ENCODE measurements around the gene C11orf24. TPM values are rescaled to one million over a fixed set of nuclear protein-coding genes. Genes with fewer than 3 reads are reported as not detected.

Gene C11orf24
- total and polyA plus RNA-seq, 10 of the 15 experiments (the other 5 are each of a cell fraction or from before 2014, with no cell fraction given), result 4.3 to 104 (median 41.4) TPM

- no peak for TF ChIP-seq E4F1 (IDR thresholded peaks at IDR 0.05; ENCODE audit: borderline replicate concordance, partially characterized antibody)
- no peak for TF ChIP-seq TAF1 (IDR thresholded peaks at IDR 0.05; ENCODE audit: borderline replicate concordance, low read depth, low read length)
- TF ChIP-seq REST (IDR thresholded peaks at IDR 0.05; ENCODE audit: low read depth, low read length), result no peak
- TF ChIP-seq FOXM1 (IDR thresholded peaks at IDR 0.05; ENCODE audit: low read depth, low read length), result no peak
- no peak for TF ChIP-seq ZNF384 (IDR thresholded peaks at IDR 0.05; ENCODE audit: borderline replicate concordance, low read depth, low read length)
- TF ChIP-seq ZNF274 (IDR thresholded peaks at IDR 0.05; ENCODE audit: insufficient read depth, insufficient read length), result no peak
- TF ChIP-seq SKIL (IDR thresholded peaks at IDR 0.05; ENCODE audit: low read depth, poor library complexity, severe bottlenecking), result no peak
- TF ChIP-seq MTA3 (IDR thresholded peaks at IDR 0.05; ENCODE audit: borderline replicate concordance, low read length), result no peak
- no peak for TF ChIP-seq HSF1 (IDR thresholded peaks at IDR 0.05; ENCODE audit: low read depth, low read length)
- no peak for TF ChIP-seq ELK1 (IDR thresholded peaks at IDR 0.05; ENCODE audit: low read depth, low read length)
- TF ChIP-seq SUPT20H (IDR thresholded peaks at IDR 0.05; ENCODE audit: borderline replicate concordance, control insufficient read depth, low read depth, low read length), result no peak
- no peak for TF ChIP-seq USF2 (IDR thresholded peaks at IDR 0.05; ENCODE audit: borderline replicate concordance, low read depth, low read length)
- TF ChIP-seq MEF2B (IDR thresholded peaks at IDR 0.05; ENCODE audit: partially characterized antibody, poor library complexity, severe bottlenecking), result no peak
Measured at GRCh38 chr11:68297812-68298658, 26.3 kb upstream of the C11orf24 start (continued).
